OCI-LY1 (cell line): ENCODE data around the gene ANGPTL7.

Source experiments
- H2AFZ ChIP-seq: fragments of 200-600 bp; sonication (generic), shearing (Covaris generic); 2 replicates; pipeline ENCODE4 v1.6.0; 2014; ENCODE audit warnings: antibody characterized with exemption, mild to moderate bottlenecking, low read length
- H3F3A ChIP-seq: fragments of 200-600 bp; sonication (generic), shearing (Covaris generic); 2 replicates; pipeline ENCODE4 v1.6.0; 2014; ENCODE audit warnings: mild to moderate bottlenecking, antibody characterized with exemption, low read length, moderate library complexity; ENCODE audit not compliant: insufficient read depth
- H3K27ac ChIP-seq: fragments of 200-600 bp; sonication (generic); 2 replicates; pipeline ENCODE4 v1.5.1; 2014; ENCODE audit warnings: low read length, mixed run types, mild to moderate bottlenecking, low read depth; ENCODE audit not compliant: poor library complexity, severe bottlenecking
- H3K27me3 ChIP-seq: fragments of 200-600 bp; sonication (generic); 2 replicates; pipeline ENCODE4 v1.6.0; 2014; ENCODE audit warnings: antibody characterized with exemption, mild to moderate bottlenecking, low read length, moderate library complexity; ENCODE audit not compliant: insufficient read depth
- H3K36me3 ChIP-seq: fragments of 200-600 bp; sonication (generic); 2 replicates; pipeline ENCODE4 v1.6.1; 2014; ENCODE audit warnings: mild to moderate bottlenecking, antibody characterized with exemption, low read length, moderate library complexity, mixed read lengths; ENCODE audit not compliant: insufficient read depth
- H3K4me1 ChIP-seq: fragments of 200-600 bp; sonication (generic); 2 replicates; pipeline ENCODE4 v1.5.1; 2014; ENCODE audit warnings: mild to moderate bottlenecking, low read length, moderate library complexity; ENCODE audit not compliant: insufficient read depth, severe bottlenecking
- H3K4me2 ChIP-seq: fragments of 200-600 bp; sonication (generic), shearing (Covaris generic); 2 replicates; pipeline ENCODE4 v1.6.1; 2014; ENCODE audit warnings: low read length
- H3K4me3 ChIP-seq: fragments of 200-600 bp; sonication (generic); 2 replicates; pipeline ENCODE4 v1.5.1; 2014; ENCODE audit warnings: low read length, low read depth, mild to moderate bottlenecking, mixed read lengths; ENCODE audit not compliant: poor library complexity, severe bottlenecking
- H3K79me2 ChIP-seq: fragments of 200-600 bp; shearing (Covaris generic); 2 replicates; pipeline ENCODE4 v1.6.1; 2016; ENCODE audit warnings: mixed run types, low read length, mixed read lengths; ENCODE audit not compliant: insufficient read depth
- H3K9ac ChIP-seq: fragments of 200-600 bp; sonication (generic), shearing (Covaris generic); 2 replicates; pipeline ENCODE4 v1.6.1; 2014; ENCODE audit warnings: mild to moderate bottlenecking, low read length, mixed read lengths
- H3K9me2 ChIP-seq: fragments of 200-600 bp; sonication (generic), shearing (Covaris generic); 2 replicates; pipeline ENCODE4 v1.6.1; 2014; ENCODE audit warnings: low read depth, mild to moderate bottlenecking, low read length, mixed read lengths
- H3K9me3 ChIP-seq: fragments of 200-600 bp; shearing (Covaris generic); 2 replicates; pipeline ENCODE4 v1.6.1; 2014; ENCODE audit warnings: low read length, mixed read lengths
- H4K20me1 ChIP-seq: fragments of 200-600 bp; sonication (generic), shearing (Covaris generic); 2 replicates; pipeline ENCODE4 v1.6.0; 2016; ENCODE audit warnings: mild to moderate bottlenecking, low read length; ENCODE audit not compliant: insufficient read depth
- EZH2 ChIP-seq: fragments of 200-600 bp; sonication (generic), shearing (Covaris generic); IDR thresholded peaks from 2 replicates; pipeline ENCODE4 v1.8.0; 2017; ENCODE audit warnings: borderline replicate concordance, mixed run types, mild to moderate bottlenecking, antibody characterized with exemption, low read length, moderate library complexity, mixed read lengths
- TF ChIP-seq, protein P1 (sequence below): fragments of 200-600 bp; sonication (generic), shearing (Covaris generic); IDR thresholded peaks from 2 replicates; pipeline ENCODE4 v1.5.1; 2017; ENCODE audit warnings: mild to moderate bottlenecking, antibody characterized with exemption, low read length, moderate library complexity, mixed read lengths

ANGPTL7 gene

GRCh38 chr1:11147197-11147770 lies 41.9 kb upstream of the ANGPTL7 start:
- no peak overlapping the region for H3K4me3 ChIP-seq
- H3K79me2 ChIP-seq, result no peaks in the 10 kb centered on the region
- H3K4me2 ChIP-seq, result no peak overlapping the region
- H3K9me2 ChIP-seq, result no peaks in the 10 kb centered on the region
- H3K36me3 ChIP-seq, result peaks cover 77% of the 10 kb centered on the region; the same call in 1 of the 2 replicates
- no peaks in the 10 kb centered on the region; the same call in 1 of the 2 replicates for H3F3A ChIP-seq
- no peak overlapping the region for H3K27ac ChIP-seq
- no peaks in the 10 kb centered on the region for H4K20me1 ChIP-seq
- no peak overlapping the region for H3K9ac ChIP-seq
- no peaks in the 10 kb centered on the region for H3K9me3 ChIP-seq
- no peak overlapping the region for H2AFZ ChIP-seq
- no peaks in the 10 kb centered on the region for H3K27me3 ChIP-seq
- TF ChIP-seq, protein P1, sequence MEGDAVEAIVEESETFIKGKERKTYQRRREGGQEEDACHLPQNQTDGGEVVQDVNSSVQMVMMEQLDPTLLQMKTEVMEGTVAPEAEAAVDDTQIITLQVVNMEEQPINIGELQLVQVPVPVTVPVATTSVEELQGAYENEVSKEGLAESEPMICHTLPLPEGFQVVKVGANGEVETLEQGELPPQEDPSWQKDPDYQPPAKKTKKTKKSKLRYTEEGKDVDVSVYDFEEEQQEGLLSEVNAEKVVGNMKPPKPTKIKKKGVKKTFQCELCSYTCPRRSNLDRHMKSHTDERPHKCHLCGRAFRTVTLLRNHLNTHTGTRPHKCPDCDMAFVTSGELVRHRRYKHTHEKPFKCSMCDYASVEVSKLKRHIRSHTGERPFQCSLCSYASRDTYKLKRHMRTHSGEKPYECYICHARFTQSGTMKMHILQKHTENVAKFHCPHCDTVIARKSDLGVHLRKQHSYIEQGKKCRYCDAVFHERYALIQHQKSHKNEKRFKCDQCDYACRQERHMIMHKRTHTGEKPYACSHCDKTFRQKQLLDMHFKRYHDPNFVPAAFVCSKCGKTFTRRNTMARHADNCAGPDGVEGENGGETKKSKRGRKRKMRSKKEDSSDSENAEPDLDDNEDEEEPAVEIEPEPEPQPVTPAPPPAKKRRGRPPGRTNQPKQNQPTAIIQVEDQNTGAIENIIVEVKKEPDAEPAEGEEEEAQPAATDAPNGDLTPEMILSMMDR, result no peak
- TF ChIP-seq EZH2, result no peak
- peaks cover 28% of the 10 kb centered on the region for H3K4me1 ChIP-seq

GRCh38 chr1:11150326-11150725 lies 38.8 kb upstream of the ANGPTL7 start:
- Histone ChIP-seq H3K9ac (no peak overlapping the region), H3K4me3 (no peak overlapping the region), H3K27me3 (no peaks in the 10 kb centered on the region), H3K9me2 (no peaks in the 10 kb centered on the region), H4K20me1 (no peaks in the 10 kb centered on the region), H3K36me3 (peaks cover 75% of the 10 kb centered on the region), H3K4me1 (no peaks in the 10 kb centered on the region), H3K27ac (no peak overlapping the region), H3K9me3 (no peaks in the 10 kb centered on the region), H3K79me2 (no peaks in the 10 kb centered on the region), H2AFZ (no peak overlapping the region), H3F3A (no peaks in the 10 kb centered on the region), H3K4me2 (no peak overlapping the region)
- no peak for TF ChIP-seq EZH2
- TF ChIP-seq, protein P1, result no peak

DNA sequence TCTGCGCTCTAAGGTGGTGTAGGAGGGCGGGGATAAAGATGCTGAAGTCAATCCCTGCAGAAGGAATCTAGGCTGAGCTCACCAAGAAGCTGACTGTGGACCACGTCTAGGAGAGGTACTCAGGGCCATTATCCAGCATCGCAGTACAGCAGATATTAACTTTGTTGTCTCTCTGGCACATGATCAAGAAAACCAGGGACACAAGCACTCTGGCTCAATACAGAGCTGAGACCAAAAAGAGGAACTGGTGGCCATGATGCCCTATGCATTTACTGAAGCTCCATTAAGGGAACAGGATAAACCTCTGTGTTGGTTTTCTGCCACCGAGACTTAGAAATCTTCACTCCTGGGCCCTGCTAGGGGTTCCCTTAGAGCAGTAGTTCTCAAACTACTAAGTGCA lies 38.0 kb upstream of the ANGPTL7 start:
- H3K9me3 ChIP-seq, result no peaks in the 10 kb centered on the region
- no peak overlapping the region for H3K27ac ChIP-seq
- no peak overlapping the region for H3K4me2 ChIP-seq
- no peaks in the 10 kb centered on the region for H3K27me3 ChIP-seq
- no peaks in the 10 kb centered on the region for H3K9me2 ChIP-seq
- H4K20me1 ChIP-seq, result no peaks in the 10 kb centered on the region
- H3K4me1 ChIP-seq, result no peaks in the 10 kb centered on the region
- TF ChIP-seq EZH2, result no peak
- TF ChIP-seq, protein P1, result no peak
- H3K79me2 ChIP-seq, result no peaks in the 10 kb centered on the region
- no peak overlapping the region for H3K4me3 ChIP-seq
- no peaks in the 10 kb centered on the region for H3F3A ChIP-seq
- no peak overlapping the region for H2AFZ ChIP-seq
- peaks cover 74% of the 10 kb centered on the region for H3K36me3 ChIP-seq
- no peak overlapping the region for H3K9ac ChIP-seq
